GM10266 (cell line): Measurements from ENCODE around the gene ZNF669.

Source experiments
- DNase-seq: peaks from one replicate; pipeline ENCODE4 v3.0.0; 2012; ENCODE audit errors: extremely low spot score
- CTCF ChIP-seq: IDR thresholded peaks from 2 replicates; pipeline ENCODE4 v1.5.1; 2012; ENCODE audit warnings: mild to moderate bottlenecking, low read depth; ENCODE audit not compliant: control insufficient read depth, insufficient read depth; ENCODE audit errors: missing control alignments

ZNF669 gene

GRCh38 chr1:247078258-247079140, 25.7 kb downstream of the ZNF669 start, which contains the start of gene ZNF670:
ZNF670 (minus strand) TSS chr1:247078811; CDS start chr1:247078596, 215 bp downstream.
- TF ChIP-seq CTCF: no peak

DNA sequence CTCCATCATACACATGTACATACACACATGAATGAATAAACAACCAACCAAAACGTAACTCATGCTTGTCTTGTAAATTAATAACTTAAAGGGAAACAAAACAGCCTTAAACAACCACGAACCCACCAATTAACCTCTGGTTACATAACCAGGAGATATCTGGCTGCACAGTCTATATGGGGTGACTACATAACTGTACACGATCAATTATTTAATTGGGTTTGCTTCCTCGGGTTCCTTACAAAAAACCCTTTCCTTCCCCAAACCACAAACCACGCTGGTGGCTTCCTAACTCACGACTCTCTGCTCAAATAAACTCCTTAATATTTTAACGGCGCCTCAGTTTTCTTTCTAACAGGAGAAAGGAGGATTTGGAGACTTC, 26.3 kb downstream of the ZNF669 start:
- peak; percentile 21 for DNase-seq
- TF ChIP-seq CTCF: no peak

More at GRCh38 chr1:247078258-247079140, 25.7 kb downstream of the ZNF669 start, which contains the start of gene ZNF670:
- DNase-seq: peak; percentile 94

DNA sequence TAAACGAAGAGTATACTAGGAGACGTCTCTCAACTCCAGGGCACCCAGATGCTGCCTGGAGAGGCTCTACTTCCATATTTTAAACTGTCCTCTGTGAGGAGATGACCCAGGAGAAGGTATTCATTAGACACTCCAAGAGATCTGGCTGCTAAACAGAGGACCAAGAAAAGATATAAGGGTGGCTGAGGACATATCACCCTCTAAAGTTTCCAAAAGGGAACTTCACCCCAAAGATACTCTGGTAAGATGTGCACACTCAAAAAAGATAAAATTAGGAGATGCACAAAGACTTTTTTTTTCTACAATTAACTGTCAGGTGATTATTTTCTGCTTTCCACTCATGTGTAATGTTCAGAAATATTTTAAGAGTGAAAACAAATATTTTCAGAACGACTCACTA, 26.9 kb downstream of the ZNF669 start:
- no peak for TF ChIP-seq CTCF
- no peak for DNase-seq

DNA sequence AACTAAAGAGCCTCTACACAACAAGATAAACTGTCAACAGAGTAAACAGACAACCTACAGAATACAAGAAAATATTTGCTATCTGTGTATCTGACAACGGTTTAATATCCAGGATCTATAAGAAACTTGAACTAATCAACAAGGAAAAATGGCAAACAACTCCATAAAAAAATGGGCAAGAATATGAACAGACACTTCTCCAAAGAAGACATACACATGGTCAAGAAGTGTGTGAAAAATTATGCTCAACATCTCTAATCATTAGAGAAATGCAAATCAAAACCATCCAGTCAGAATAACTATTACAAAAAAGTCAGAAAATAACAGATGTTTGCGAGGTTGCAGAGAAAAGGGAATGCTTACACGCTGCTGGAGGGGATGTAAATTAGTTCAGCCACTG, 33.5 kb downstream of the ZNF669 start:
- DNase-seq: no peak
- TF ChIP-seq CTCF: no peak

- DNase-seq: no peak
- no peak for TF ChIP-seq CTCF
These were observed 39.9 kb downstream of the ZNF669 start for GRCh38 chr1:247064304-247064703.

- TF ChIP-seq CTCF: no peak
- no peak for DNase-seq
These were observed 43.4 kb downstream of the ZNF669 start for GRCh38 chr1:247060771-247061170.

- DNase-seq: no peak
- TF ChIP-seq CTCF: no peak
These were observed 48.1 kb downstream of the ZNF669 start for GRCh38 chr1:247056071-247056470.
